Fibroblast of mammary gland (primary cell): ENCODE measurements around the gene SRP54.

Experiments
- DNase-seq: peaks from one replicate; pipeline ENCODE4 v3.0.0-alpha.2; 2010; ENCODE audit warnings: low read depth
- H3K4me3 ChIP-seq: 2 replicates; pipeline ENCODE4 v1.5.1; 2011; ENCODE audit warnings: low read depth, mild to moderate bottlenecking, low read length, moderate library complexity; ENCODE audit not compliant: control insufficient read depth
- CTCF ChIP-seq: conservative IDR thresholded peaks from 2 replicates; pipeline ENCODE4 v1.5.1; 2011; ENCODE audit warnings: low read depth, low read length, inconsistent platforms; ENCODE audit not compliant: control insufficient read depth, insufficient read depth

SRP54 gene

GRCh38 chr14:34994668-34995067 lies 11.9 kb downstream of the SRP54 start:
- DNase-seq = no peak
- no peak overlapping the region for H3K4me3 ChIP-seq
- TF ChIP-seq CTCF = no peak

- DNase-seq = no peak
- H3K4me3 ChIP-seq = no peak overlapping the region
- TF ChIP-seq CTCF = no peak
These were observed 15.0 kb downstream of the SRP54 start for GRCh38 chr14:34997762-34998161.

- no peak for DNase-seq
- H3K4me3 ChIP-seq = no peak overlapping the region
- TF ChIP-seq CTCF = no peak
These were observed 16.7 kb downstream of the SRP54 start for GRCh38 chr14:34999500-34999899.

GRCh38 chr14:35001621-35002020 lies 18.8 kb downstream of the SRP54 start:
- DNase-seq = no peak
- no peak overlapping the region for H3K4me3 ChIP-seq
- TF ChIP-seq CTCF = no peak

GRCh38 chr14:35004839-35005238 lies 22.0 kb downstream of the SRP54 start:
- no peak overlapping the region for H3K4me3 ChIP-seq
- no peak for DNase-seq
- no peak for TF ChIP-seq CTCF

GRCh38 chr14:35016568-35016967 lies 33.8 kb downstream of the SRP54 start:
- no peak overlapping the region for H3K4me3 ChIP-seq
- DNase-seq = no peak
- no peak for TF ChIP-seq CTCF

GRCh38 chr14:35020713-35021112 lies 37.9 kb downstream of the SRP54 start:
- H3K4me3 ChIP-seq = no peak overlapping the region
- no peak for DNase-seq
- TF ChIP-seq CTCF = no peak
